NK-92 (cell line): Measurements from ENCODE around the gene PSME3.

Experiments
- DNase-seq: peaks from one replicate; lab custom pipeline; 2025; ENCODE audit not compliant: unreplicated experiment; lab: John Stamatoyannopoulos, UW

Gene PSME3

DNA sequence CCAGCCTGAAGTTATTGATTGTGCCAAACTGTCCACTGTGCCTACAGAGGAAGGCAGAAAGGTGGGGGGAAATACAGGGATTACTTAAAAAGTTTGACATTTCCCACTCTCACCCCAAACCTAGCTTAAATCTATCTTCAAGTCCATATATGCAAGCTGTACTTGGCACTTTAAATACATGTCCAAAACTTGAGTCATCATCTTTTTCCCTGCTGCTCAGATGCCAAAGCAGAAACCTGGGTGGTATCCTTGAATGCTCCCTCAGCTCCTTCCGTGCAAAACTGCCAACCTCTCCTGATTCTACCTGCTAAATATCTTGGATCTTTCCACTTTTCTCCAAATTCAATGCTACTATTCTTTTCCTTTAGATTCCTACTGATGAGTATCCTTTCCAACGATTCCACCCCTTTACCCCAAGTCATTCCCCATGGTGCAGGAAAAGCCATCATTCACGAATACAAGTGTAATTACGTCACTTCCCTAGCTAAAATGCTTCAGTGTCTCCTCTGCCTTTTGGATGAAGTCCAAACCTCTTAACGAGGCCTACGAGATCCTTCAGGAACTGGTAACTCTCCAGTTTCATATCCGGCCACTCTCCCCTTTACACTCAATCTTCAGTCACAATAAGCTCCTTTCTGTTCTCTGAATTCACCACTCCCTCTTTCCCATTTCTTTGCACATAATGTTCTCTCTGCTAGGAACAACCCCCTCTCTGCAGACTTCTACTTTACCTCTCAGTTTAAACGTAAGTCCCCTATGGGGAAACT lies 18.4 kb upstream of the PSME3 start:
- no peak for DNase-seq

DNA sequence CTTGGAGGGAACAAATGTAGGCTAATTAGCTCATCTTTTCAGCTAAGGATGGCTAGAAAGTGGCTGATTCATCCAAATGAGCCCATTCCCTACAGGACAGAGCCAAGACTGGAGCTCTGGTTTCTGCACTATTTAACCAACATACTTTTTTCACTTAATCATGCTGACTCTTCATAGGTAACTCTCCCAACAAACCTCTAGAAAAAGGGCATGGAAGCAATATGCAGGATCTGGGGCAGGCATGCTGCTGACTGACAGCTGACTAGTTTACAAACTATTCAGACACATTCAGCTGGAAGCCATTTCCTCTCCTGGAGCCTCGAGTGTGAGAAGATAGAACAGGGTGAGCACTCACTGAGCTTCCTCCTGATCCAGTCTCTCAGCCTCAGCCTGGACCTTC lies 15.3 kb upstream of the PSME3 start:
- DNase-seq: no peak

DNA sequence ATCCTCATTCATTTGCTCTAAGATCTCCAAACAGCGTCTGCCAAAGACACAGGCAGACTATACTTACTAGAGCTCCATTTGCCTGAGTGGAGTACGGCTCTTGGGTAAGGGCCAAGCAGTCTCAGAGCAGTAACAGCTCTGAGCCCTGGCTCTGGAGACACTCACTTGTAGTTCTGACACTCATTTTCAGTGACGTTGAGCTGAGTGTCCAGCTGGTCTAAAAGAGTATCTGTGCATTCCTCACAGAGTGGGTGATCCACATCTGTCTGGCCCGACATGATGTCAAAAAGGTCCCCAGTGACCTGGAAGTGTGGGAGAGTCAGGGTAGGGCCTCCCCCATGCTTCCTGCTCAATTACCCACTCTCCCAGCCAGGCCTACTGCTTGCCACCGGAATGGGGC lies 14.8 kb upstream of the PSME3 start:
- no peak for DNase-seq

DNA sequence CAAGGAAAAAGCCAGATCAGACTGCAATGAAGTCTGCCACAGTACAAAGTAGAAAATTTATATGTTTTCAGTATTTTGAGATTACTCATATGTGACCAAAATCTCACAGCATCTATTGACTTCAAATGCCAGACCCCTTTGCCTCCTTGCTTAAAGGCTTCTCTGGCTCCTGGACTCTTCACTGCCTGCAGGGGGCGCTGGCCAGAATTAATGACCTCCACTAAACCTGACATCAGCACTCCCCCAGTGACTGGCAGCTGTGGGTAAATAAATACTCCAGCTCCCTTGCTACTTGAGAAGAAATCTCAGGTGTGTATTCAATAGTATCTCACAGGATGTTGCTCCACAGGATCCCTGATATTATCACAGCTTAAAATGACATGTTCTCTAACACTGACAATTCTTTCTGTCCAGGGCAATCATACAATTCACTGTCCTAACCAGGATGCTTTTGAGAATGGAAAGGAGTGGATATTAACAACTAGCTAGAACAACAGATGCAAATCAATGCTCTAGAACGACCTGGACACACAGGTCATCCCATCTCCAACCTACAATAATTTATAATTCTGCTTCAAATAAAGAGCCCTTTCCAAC lies 13.2 kb upstream of the PSME3 start:
- DNase-seq: no peak

DNA sequence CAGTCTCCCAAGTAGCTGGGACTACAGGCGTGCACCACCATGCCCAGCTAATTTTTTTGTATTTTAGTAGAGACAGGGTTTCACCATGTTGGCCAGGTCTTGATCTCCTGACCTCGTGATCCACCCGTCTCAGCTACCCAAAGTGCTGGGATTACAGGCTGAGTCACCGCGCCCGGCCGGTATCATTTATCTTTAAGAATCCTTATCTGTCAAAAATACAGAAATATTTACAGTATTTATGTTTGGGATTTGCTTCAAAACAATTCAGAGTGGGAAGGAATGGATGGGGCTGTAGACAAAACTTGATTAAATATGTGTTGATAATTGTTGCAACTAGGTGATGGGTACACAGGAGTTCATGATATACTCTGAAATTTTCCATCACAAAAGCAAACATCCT lies 12.0 kb upstream of the PSME3 start:
- DNase-seq: no peak

DNA sequence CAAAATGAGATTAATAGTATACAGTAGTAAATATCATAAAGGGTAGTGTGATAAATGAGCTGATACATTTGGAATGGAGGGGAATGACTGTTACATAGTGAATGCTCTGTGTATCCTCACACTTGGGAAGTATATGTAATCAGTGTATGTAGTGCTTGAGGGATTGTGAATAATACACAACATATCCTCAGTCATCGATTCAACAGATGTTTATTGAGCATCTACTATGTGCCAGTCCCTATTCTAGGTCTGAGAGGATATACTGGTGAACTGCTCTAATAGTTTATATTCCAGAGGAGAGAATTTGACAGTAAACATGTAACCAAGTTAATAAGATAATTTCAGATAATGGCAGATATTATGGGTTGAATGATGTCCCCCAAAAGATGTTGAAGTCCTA lies 5.7 kb upstream of the PSME3 start:
- DNase-seq: no peak

DNA sequence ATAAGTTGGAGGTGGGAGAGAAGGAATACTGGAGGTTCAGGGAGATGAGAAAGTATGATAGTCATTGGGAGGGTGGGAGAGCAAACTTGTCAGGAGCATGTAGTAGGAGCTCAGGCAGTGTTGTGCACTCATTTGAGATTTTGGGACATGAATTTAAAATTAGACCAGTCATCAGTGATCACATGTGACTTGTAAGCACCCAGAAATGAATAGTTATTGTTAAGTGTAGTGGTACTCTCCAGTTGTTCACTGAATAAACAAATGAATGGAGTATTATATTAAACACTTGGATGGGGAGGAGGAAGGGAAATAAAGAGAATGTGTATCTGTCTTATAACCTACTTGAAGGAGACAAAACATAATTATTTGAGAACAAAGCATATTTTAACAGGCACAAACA lies 2.2 kb upstream of the PSME3 start:
- no peak for DNase-seq

DNA sequence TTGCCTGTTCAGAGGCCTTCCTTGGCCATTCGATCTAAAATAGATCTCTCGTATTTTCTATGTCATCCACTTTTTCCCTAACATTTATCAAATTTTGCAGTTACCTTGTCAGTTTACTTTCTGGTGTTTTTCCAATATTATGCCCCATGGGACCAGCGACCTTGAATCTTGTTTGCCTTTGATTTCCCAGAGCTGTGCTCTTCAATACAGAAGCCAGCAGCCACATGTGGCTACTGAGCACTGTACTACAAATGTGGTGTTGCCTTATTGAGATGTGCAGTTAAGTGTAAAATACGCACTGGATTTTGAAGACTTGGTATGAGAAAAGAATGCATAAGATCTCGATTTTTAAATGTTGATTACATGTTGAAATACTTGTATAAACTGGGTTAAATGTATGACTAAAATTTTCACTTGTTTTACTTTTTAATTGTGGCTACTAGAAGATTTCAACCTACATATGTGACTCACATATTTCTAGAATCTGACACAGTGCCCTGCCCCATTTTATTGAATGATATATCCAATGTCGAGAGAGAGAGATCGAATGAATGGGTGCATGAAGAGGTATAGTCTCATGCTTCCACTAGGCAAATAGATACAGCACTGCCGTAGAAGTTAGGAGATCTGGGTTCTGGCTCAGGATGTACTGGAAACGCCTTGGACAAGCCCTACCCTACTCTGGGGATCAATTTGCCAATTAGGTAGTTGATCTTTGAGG lies 824 bp upstream of the PSME3 start:
- no peak for DNase-seq

DNA sequence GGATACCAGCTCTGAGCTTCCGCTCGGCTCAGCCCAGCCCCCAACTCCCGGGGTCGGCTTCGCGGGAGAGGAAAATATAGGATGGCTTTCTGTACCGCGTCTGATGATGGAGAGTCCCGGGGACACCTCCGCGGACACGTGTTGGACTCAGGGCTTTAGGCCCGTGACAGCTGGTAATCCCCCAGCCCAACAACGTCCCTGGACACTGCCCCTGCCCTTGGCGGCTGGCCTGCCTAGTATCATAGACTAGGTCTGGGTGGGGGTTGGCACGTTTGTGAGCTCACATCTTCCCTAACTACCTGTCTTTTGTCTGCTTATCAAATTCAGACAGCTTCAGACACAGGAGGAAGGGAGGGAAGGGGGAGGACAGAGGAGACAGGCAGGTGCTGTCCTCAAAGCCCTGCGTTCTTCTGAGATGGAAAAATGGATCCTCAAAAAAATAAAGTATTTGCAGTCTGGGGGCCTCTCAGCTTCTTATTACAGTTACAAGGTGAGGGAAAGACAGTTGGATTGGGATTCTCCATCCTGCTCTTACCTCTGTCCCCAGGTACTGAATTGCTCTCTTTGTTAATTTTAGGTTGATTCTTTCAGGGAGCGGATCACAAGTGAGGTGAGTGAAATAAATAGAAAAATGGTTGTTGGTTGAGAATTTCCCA lies 698 bp downstream of the PSME3 start:
- no peak for DNase-seq

DNA sequence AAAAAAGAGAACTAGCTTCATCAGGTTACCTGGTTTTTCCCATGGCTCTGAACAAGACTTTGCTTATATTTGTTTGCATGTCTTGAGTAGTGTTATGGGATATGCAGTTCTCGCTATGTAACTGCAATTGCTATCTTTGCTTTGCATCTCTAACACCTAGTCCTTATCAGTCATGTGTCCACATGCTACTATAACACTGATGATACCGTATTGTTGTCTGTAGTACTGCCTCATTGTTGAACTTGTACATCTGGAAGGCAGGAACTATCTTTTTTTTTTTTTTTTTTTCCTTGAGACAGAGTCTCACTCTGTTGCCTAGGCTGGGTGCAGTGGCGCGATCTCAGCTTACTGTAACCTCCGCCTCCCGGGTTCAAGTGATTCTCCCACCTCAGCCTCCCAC lies 2.5 kb downstream of the PSME3 start:
- no peak for DNase-seq

DNA sequence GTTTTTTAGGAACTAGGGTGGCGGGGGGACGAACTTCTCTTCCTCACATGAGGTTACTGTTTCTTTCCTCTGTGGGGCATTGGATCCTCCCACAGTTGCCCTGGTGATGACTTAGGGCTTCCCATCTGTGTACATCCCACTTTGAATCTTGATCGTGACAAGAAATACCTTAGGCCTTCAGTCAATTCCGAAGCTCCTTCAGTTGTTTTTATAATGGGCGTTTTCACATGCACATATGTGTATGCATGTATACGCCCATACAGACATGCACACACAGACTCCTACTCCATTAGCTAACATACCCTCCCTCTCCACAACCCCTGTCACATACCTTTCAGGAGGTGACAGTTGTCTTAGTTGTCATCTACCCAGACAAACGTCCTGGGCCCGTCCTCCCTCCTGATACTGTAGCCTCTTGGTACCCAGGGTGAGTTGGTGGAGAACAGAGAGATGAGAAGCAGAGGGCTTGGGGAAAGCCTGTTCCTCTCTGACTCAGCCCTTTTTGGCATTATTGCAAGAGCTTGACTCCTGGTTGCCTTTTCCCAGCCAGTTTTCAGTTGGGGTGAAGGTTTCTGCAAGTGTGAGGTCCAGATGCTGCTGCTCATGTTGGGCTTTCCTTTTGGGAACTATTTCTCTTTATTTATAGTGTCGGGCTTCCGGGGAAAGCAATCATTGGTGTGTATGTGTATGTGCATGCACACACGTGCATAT lies 8.9 kb downstream of the PSME3 start:
- no peak for DNase-seq

DNA sequence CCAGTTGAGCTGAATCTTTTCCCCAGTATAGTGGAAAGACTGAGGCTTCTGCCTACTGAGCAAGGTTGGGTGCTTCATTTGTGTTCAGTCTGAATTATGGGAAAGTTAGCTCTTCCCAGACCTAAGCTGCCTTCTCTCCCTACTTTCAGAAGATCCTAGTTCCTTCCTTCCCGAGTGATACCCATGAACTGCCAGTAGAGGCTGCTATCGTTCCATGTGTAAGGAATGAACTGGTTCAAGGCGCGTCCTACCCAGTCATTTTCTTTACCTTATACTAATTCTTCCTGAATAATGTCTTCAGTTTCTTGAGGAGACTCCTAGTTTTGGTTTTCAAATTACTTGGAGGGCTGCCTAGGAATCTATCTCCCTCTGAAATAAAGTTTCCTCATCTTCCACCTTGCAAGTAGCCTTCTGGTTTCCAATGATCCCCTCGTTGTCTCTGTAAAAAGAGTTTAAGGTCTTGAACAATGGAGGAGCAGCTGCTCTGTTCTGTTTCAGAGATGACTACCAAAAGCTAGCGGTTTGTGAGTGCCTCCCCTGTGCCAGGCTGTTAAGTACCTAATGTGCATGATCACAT lies 10.2 kb downstream of the PSME3 start:
- no peak for DNase-seq

DNA sequence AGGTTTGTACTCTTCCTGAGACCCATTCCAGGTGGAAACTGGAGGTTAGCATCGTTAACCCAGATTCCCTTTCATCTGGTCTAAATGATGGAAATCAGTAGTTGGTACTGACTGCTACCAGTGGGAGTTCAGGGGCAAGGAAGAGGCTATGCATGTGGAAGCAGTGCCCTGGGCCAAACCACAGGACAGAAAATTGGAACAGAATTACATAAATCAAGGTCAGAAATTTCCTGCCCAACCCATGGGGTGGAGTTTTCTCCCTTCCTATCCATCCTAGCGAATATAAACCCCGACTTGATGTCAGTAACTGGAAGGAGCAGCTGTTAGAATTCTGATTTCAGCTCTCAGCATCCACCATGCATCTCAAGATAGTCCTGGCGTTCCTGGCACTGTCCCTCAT lies 11.1 kb downstream of the PSME3 start, which contains the start of gene AOC2:
TSS of gene AOC2 (plus strand) at position 310 of the 400 bp plus-strand sequence. CDS start at position 357, 47 bp downstream.
- DNase-seq: no peak

DNA sequence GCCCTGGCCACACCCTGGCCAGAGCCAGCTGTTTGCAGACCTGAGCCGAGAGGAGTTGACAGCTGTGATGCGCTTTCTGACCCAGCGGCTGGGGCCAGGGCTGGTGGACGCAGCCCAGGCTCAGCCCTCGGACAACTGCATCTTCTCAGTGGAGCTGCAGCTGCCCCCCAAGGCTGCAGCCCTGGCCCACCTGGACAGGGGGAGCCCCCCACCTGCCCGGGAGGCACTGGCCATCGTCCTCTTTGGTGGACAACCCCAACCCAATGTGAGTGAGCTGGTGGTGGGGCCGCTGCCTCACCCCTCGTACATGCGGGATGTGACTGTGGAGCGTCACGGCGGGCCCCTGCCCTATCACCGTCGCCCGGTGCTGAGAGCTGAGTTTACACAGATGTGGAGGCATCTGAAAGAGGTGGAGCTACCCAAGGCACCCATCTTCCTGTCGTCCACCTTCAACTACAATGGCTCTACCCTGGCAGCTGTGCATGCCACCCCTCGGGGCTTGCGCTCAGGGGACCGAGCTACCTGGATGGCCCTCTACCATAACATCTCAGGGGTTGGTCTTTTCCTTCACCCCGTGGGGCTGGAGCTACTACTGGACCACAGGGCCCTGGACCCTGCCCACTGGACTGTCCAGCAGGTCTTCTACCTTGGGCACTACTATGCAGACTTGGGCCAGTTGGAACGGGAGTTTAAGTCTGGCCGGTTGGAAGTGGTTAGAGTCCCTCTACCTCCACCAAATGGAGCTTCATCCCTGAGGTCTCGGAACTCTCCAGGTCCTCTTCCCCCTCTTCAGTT lies 11.8 kb downstream of the PSME3 start:
- no peak for DNase-seq

DNA sequence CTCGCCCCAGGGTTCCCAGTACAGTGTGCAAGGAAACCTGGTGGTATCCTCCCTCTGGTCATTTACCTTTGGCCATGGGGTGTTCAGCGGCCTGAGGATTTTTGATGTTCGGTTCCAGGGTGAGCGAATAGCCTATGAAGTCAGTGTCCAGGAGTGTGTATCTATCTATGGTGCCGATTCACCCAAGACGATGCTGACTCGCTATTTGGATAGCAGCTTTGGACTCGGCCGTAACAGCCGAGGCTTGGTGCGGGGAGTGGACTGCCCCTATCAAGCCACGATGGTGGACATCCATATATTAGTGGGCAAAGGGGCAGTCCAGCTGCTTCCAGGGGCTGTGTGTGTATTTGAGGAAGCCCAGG lies 12.3 kb downstream of the PSME3 start:
- DNase-seq: no peak

DNA sequence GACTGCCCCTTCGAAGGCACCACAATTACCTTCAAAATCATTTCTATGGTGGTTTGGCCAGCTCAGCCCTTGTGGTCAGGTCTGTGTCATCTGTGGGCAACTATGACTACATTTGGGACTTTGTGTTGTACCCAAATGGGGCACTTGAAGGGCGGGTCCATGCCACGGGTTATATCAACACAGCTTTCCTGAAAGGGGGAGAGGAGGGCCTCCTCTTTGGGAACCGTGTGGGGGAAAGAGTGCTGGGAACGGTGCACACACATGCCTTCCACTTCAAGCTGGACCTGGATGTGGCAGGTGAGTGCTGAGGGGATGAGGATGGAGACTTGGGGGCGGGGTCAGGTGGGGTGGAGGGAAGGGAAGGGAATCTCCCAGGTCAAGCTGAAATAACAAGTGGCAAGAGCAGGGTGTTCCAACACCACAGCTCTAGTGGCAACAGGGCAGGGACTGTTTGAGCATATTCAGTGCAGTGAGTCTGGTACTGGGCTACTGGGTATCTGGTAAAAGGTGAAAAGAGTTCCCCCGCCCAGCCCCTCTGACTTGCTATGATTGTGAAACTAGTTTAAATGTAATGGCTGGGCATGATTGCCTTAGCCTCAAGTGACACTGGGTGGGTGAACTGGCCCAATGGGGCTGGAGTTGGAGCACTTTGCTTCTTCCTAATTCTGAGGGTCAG lies 12.9 kb downstream of the PSME3 start:
- no peak for DNase-seq

DNA sequence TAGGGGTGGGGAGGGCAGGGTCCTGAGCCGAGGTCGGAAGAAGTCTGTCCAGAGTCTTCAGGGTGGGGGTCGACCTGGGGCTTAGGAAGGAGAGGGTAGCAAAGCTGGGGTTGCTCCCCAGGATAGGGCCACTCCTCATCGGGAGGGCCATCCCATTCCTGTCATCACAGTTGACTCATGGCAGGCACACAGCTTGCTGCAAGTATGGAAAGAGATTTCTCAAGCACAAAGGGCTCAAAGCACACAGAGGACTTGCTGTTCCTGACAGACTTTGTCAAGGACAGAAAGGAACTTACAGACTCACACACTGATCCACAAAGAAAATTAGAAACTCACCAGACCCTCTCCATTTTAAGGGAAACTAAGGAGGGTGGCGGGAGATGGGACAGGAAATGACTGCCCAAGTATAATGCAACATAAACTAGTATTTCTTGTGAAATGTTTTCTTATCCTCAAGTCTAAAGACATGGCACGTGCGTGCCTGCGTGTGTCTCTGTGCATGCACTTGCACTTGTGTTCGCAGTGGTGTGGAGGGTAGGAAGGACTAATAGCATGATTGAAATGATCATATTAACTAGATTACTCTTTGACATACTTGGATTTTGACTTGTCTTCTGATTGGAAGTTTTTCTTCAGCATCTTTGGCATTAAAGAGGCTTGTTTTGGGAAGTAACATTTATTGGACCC lies 13.5 kb downstream of the PSME3 start:
- DNase-seq: no peak

DNA sequence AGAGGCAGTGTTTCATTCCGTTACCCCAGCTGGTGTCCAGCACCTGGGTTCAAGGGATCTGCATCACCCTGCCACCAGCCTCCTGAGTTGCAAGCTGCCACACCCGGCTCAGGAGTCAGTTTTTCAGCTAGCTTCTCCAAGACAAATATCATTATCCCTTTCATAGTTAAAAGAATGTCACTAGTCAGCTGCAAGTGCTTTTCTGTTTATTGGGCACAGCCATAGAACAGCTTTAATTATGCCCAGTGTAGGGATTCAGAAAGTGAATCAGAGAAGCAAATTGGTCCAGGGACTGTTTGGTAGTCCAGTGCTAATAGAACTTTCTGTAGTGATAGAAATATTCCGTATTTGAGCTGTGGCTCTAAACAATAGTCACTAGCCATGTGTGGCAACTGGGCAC lies 14.9 kb downstream of the PSME3 start:
- no peak for DNase-seq

DNA sequence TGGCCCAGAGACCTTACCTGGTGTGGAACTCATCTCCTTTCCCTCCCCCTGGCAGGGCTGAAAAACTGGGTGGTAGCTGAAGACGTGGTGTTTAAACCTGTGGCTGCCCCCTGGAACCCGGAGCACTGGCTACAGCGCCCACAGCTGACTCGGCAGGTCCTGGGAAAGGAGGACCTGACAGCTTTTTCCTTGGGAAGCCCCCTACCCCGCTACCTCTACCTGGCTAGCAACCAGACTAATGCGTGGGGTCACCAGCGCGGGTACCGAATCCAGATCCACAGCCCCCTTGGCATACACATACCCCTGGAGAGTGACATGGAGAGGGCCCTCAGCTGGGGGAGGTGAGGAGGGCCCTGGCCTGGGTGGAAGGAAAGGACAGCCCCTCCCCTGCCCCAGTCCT lies 15.8 kb downstream of the PSME3 start:
- DNase-seq: no peak
